OCI-LY3 (cell line): ENCODE data around the gene BEST1.

Experiments used
- CTCF ChIP-seq: fragments of 200-600, 300-600 bp; sonication (generic); IDR thresholded peaks from 2 replicates; pipeline ENCODE4 v1.5.1; 2014; ENCODE audit warnings: antibody characterized with exemption, low read length, low read depth
- EZH2phosphoT487 ChIP-seq: fragments of 200-600 bp; shearing (Covaris generic); IDR thresholded peaks from 2 replicates; pipeline ENCODE4 v1.6.1; 2018; ENCODE audit warnings: antibody characterized with exemption, mixed run types, low read depth

DNA sequence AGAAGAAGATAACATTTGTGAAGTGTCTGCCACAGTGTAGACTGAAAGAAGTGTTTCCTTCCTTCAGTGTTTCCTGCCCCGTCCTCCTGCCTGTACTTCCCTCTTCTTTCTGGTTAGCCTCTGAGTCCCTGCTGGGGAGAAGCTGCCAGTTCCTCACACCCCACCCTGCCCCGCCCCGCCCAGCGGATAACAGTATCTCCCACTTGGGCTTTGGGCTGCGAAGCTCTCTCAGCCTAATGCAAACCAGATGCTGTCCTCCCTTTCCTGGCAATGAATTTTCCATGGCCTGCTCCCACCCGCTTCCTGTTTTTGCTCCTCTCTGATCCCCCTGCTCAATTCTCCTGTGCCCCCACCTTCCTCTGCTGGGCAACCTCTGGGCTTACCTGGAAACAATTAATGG, 27.6 kb upstream of the BEST1 start:
- no peak for TF ChIP-seq CTCF
- TF ChIP-seq EZH2phosphoT487: no peak
